GM18861 (cell line): ENCODE measurements around the gene ZNF729.
"Not testable (repeated sequence)": the region's sequence is repeated elsewhere in the genome, so short reads cannot be mapped to it uniquely, and the experiment has no call there.

ENCODE experiments used
- ATAC-seq: cut with Tn5 transposase; IDR thresholded peaks from one replicate; pipeline ENCODE4 v1.9.1; 2021; ENCODE audit not compliant: unreplicated experiment

The ZNF729 gene

DNA sequence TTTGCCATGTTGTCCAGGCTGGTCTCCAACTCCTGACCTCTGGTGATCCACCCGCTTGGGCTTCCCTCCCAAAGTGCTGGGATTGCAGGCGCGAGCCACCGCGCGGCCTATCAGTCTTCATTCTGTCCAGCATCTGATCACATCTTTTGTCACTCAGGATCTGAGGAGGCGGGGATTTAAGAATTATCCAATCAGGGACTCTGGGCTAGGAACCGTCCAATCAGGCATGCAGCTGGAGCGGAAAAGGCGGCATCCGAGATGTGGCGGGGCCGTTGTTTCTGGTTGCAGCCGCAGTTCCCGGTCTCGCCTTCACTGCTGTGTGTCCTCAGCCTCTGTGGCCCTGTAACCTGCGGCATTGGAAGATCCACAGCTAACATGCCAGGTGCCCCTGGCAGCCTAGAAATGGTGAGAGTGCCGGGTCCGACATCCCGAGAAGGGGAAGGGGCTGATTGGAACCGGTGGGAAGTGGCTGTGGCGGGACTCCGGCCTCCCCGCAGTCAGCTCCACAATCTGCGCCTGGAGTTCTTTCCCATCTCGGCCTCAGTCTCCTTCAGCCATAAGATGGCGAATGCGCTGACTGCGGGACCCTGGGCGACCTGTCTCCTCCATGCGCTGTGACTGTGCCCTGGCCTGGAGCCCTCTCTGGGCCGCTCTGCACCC, at the start of gene ZNF729:
TSS of gene ZNF729 (plus strand) at position 291 of the 660 bp plus-strand sequence. CDS start at position 376, 85 bp downstream.
- no peak for ATAC-seq

DNA sequence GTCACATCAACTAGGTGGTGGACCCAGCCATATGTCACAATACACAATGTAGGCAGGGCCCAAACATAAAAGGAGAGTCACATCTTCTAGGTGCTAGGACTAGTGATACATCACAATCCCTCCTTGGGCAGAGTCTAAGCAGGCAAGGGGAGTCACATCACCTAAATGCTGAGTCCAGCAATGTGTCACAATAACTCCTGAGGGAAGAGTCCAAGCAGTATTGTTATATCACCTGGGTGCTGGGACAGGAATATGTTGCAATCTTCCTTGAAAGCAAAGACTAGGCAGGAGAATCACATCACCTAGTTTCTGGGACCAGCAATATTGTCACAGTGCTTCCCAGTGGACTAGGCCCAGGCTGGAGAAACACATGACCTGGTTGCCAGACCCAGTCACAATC, 29.4 kb upstream of the ZNF729 start:
- no peak for ATAC-seq

DNA sequence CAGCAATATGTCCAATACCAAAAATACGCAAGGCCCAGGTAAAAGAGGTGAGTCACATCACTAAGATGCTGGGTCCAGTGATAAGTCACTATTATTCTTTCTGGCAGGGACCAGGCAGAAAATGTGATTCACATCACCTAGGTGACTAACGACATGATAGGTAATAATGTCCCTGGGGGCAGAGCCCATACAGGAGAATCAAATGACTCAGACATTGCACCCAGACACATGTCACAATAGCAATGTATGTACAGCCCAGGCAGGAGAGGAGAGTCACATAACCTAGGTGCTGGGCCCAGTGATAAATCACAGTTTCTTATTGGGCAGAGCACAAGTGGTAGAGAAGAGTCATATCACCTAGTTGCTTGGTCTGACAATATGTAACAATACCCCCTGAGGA, 28.9 kb upstream of the ZNF729 start:
- no peak for ATAC-seq

DNA sequence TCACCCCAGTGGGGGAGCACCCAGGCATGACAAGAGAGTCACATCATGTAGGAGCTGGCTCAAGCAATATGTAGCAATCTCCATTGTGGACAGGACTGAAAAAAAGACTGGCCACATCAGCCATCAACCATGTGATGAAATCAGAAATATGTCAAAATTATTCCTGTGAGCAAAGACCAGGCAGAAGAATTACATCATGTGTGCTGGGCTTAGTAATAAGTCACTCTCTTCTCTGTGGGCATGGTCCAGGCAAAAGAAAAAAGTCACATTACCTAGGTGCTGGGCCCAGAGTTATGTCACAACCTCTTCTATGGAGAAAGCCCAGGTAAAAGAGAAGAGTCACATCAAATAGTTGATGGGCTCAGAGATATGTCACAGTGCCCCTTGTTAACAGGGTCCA, 28.3 kb upstream of the ZNF729 start:
- ATAC-seq, result no peak

DNA sequence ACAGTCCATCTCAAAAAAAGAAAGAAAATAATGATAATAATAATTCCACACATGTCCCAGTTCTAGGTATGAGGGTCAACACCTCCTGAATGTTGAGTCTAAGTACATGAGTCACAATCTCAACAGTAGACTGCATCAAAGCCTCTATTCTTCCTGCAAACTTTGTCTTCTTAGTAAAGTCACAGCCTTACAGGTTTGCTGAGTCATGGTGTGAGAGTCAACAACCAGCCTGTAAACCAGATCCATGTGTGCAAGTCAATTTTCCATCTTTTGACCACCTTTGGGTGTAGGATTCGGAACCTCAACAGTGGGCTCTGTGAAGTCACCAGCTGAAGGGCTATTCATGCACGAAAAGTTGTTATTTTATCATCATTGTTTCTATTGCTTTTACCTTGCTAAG, 25.7 kb upstream of the ZNF729 start:
- ATAC-seq, result no peak

DNA sequence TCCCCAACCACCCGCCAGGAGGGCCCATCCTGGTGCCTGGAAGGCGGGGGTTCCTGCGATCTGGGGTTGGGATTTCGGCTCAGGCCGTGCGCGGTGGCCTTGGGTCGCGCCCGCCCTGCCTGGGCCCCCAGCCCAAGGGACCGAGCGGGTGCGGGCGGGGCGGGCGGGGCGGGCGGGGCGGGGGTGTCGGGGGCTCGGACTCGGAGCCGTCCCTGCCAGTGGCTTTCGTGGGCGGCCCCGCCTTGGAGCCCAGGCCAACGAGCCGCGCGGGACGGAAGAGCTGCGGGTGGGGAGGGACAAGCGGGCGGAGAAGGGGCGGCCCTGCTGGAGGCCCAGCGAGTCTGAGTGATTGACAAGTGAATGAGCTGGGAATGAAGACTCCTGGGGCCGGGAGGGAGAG, 24.6 kb upstream of the ZNF729 start:
- no peak for ATAC-seq

DNA sequence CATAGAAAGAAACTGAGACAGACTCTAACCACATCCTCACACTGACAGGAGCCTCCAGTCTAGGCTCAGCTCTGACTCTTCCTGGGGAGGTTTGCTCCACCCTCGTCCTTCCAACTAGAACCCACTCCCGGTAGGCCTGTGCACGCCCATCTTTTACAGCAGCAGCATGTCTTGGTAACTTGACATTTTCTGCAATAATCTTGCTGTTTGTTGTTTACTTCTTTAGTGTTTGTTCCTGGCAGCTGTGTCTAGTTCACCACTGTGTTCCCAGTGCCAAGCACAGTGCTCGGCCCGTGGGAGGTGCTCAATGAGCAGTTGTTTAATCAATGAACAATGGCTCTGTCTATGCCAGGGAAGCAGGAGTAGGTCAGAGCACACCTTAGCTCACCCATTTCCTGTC, 23.1 kb upstream of the ZNF729 start:
- no peak for ATAC-seq

DNA sequence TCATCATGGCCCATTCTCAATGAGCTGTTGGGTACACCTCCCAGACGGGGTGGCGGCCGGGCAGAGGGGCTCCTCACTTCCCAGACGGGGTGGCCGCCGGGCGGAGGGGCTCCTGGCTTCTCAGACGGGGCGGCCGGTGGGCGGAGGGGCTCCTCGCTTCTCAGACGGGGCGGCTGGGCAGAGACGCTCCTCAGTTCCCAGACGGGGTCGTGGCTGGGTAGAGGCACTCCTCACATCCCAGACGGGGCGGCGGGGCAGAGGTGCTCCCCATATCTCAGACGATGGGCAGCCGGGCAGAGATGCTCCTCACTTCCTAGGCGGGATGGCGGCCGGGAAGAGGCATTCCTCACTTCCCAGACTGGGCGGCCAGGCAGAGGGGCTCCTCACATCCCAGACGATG, 35.3 kb downstream of the ZNF729 start:
- not testable (repeated sequence) for ATAC-seq

DNA sequence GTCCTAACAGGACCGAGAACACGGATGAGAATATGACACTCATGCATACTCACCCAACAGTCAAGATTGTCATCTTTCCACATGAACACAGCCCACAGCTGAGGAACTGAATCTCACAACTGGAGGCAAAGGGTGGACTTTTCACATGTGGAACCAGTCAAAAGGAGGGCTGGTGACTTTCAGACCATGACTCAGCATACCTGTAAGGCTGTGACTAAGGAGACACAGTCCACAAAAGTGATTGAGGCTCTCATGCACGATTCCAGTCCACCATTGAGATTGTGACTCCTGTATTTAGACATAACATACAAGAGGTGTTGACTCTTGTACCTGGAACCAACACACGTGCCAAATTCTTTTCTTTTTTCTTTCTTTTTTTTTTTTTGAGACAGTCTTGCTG, 40.0 kb downstream of the ZNF729 start:
- ATAC-seq, result no peak

DNA sequence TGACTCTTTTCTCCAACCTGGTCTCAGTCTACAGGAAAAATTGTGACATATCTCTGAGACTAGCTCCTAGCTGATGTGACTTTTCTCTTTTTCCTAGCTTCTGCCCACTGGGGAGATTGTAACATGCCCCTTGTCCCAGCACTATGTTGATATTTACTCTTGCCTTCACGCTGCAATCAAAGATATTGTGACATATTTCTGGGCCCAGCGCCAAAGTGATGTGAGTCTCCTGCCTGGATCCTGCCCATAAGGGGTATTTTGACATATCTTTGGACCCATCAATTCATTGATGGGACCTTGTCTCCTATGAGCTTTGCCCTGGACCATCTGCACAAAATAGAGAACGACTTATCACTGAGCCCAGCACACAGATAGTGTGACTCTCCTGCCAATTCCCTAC, 41.1 kb downstream of the ZNF729 start:
- ATAC-seq, result no peak

DNA sequence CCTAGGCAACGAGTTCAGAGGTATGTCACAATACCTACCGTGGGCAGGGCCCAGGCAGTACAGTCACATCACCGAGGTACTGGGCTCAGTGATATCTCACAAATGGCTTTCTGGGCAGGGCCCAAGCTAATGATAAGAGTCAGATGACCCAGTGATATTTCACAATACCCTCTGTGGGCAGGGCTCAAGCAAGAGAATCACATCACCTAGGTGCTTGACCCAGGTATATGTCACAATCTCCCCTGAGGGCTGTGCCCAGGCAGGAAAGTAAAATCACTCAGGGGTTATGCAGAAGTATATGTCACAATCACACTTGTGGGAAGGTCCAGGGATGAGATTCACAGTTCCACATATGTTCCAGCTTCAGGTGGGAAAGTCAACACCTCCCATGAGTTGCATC, 45.3 kb downstream of the ZNF729 start:
- no peak for ATAC-seq

DNA sequence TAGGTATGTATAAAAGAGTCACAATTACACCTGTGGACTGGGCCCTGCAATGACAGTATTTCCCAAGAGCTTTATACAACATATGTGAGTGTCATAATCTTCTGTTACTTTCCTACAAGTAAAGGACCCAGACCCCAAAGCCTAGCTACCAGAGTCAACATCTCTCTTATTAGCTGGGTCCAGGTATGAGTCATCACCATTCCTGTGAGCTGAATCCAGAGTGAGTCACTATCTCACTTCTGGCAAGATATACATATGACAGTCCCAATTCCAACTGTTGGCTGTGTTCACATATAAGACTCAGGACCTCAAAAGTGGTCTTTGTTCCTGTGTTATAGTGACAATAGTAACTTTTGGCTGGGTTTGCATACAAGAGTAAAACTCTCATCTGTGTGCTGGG, 46.7 kb downstream of the ZNF729 start:
- ATAC-seq, result no peak

DNA sequence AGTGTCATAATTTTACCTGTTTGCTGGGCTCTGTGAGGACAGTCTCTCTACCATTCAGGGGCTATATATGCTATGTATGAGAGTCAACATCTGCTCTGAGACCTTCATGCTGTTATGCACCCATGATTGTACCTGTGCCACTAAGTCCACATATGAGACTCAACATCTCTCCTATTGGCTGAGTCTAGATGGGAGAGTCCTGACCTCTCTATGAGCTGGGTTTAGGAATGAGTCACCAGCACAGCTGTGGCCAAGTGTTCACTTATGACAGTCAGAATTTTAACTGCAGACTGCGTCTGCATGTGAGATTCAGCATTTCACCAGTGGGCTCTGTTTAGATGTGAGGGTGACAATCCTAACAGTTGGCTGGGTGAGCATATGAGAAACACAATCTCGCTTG, 49.5 kb downstream of the ZNF729 start:
- ATAC-seq, result no peak

DNA sequence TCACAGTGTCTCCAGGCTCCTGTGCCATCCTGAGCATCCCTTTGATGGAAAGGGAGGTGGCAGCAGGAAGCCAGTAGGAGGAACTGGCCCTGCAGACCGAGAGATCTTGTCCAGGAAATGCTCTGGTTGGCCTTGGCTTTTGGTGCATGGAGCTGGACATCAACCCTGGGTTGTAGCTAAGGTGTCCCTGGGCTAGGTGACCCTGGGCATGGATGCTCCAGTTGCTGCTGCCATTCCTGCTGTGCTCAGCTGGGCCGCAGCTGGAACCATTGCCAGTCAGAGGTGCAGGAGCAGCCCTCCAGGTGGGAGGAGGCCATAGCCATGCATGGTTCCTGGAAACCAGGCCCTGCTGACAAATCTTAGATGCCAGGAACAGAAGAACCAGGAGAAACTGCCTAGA, 68.4 kb downstream of the ZNF729 start:
- no peak for ATAC-seq
